HCT116 (cell line): ENCODE measurements around the gene RBBP8NL. TPM values are rescaled to one million over a fixed set of nuclear protein-coding genes. Genes with fewer than 3 reads are reported as not detected.

Experiments
- ATAC-seq: fragments of 200-7000 bp; cut with Tn5 transposase; 2 replicates; pipeline ENCODE4 v1.9.1; 2020; ENCODE audit warnings: mild to moderate bottlenecking, moderate library complexity
- BruUV-seq: library from RNA; stranded (reverse); fragments of 400-500 nt; replicated peaks from 2 replicates; lab custom pipeline; 2021; lab: Mats Ljungman, UMichigan
- CTCF ChIA-PET: fragments of 300-600 bp; sonication (Branson Sonifier 250); formaldehyde crosslinking; loops from one replicate; lab custom pipeline; 2021; ENCODE audit warnings: antibody characterized with exemption; lab: Charles Lee
- POLR2A ChIA-PET: fragments of 300-600, 350-600 bp; sonication (Branson Sonifier 250); formaldehyde crosslinking; loops from one replicate; lab custom pipeline; 2021; ENCODE audit warnings: antibody characterized with exemption; lab: Charles Lee
- RAD21 ChIA-PET, 2 experiments: fragments of 300-600 bp; sonication (Branson Sonifier 250); formaldehyde crosslinking; loops; one replicate each; lab custom pipeline; 2023; ENCODE audit warnings: low total read pairs in 2 of 2; ENCODE audit not compliant: uncharacterized antibody in 2 of 2, unreplicated experiment in 2 of 2, low non-redundant PET in 1 of 2; lab: Charles Lee
- DNase-seq: peaks from one replicate; pipeline ENCODE4 v3.0.0-alpha.2; 2010; ENCODE audit warnings: low read depth, low spot score
- H2AFZ ChIP-seq: fragments of 200-600 bp; shearing (Covaris generic), sonication (generic); 2 replicates; pipeline ENCODE4 v1.6.1; 2017; ENCODE audit warnings: low read depth, mixed run types, mixed read lengths, antibody characterized with exemption, low read length; ENCODE audit not compliant: poor library complexity, severe bottlenecking
- H3K27ac ChIP-seq: 2 replicates; pipeline ENCODE4 v1.5.1; 2012; ENCODE audit warnings: low read depth, low read length
- H3K27me3 ChIP-seq: fragments of 200-600 bp; sonication (generic); 2 replicates; pipeline ENCODE4 v1.6.1; 2016; ENCODE audit warnings: mixed run types, low read length, mixed read lengths; ENCODE audit not compliant: insufficient read depth
- H3K36me3 ChIP-seq, 2 experiments: fragments of 200-500 bp in 1 of 2; fragments of 200-600 bp in 1 of 2; sonication (Bioruptor generic) in 1 of 2; sonication (generic) in 1 of 2; 2 replicates each; pipeline versions ENCODE4 v1.5.1 to v1.6.1; 2014 to 2016; ENCODE audit warnings: low read length in 2 of 2, inconsistent platforms in 1 of 2, mixed read lengths in 1 of 2, mixed run types in 1 of 2; ENCODE audit not compliant: insufficient read depth in 2 of 2, control insufficient read depth in 1 of 2
- H3K4me1 ChIP-seq, 2 experiments: fragments of 200-600 bp in 1 of 2; sonication (generic) in 1 of 2; 2 replicates each; pipeline versions ENCODE4 v1.5.1 to v1.6.1; 2012 to 2017; ENCODE audit warnings: low read length in 2 of 2, inconsistent platforms in 1 of 2, mild to moderate bottlenecking in 1 of 2, mixed read lengths in 1 of 2, mixed run types in 1 of 2, moderate library complexity in 1 of 2; ENCODE audit not compliant: insufficient read depth in 2 of 2, control insufficient read depth in 1 of 2
- H3K4me2 ChIP-seq: fragments of 200-600 bp; sonication (generic); 2 replicates; pipeline ENCODE4 v1.6.1; 2017; ENCODE audit warnings: mixed run types, low read length, mixed read lengths
- H3K4me3 ChIP-seq, 2 experiments: fragments of 200-600 bp in 1 of 2; sonication (generic) in 1 of 2; replicated peaks in 1 of 2; 2 replicates each; pipeline ENCODE4 v1.5.1; 2011 to 2016; ENCODE audit warnings: low read length in 2 of 2, control low read depth in 1 of 2, low read depth in 1 of 2, mild to moderate bottlenecking in 1 of 2, mixed read lengths in 1 of 2, mixed run types in 1 of 2
- H3K79me2 ChIP-seq: fragments of 200-600 bp; sonication (generic); 2 replicates; pipeline ENCODE4 v1.6.1; 2017; ENCODE audit warnings: mild to moderate bottlenecking, mixed run types, low read length, moderate library complexity, mixed read lengths; ENCODE audit not compliant: insufficient read depth
- H3K9ac ChIP-seq: fragments of 200-600 bp; sonication (generic); 2 replicates; pipeline ENCODE4 v1.6.1; 2016; ENCODE audit warnings: low read length, mixed read lengths
- H3K9me2 ChIP-seq: fragments of 200-600 bp; sonication (generic), shearing (Covaris generic); 2 replicates; pipeline ENCODE4 v1.6.1; 2017; ENCODE audit warnings: mixed run types, mild to moderate bottlenecking, moderate library complexity; ENCODE audit not compliant: insufficient read depth
- H3K9me3 ChIP-seq, 2 experiments: fragments of 200-500 bp in 1 of 2; fragments of 200-600 bp in 1 of 2; sonication (Bioruptor generic) in 1 of 2; sonication (generic) in 1 of 2; 2 replicates each; pipeline ENCODE4 v1.6.1; 2014 to 2017; ENCODE audit warnings: low read length in 2 of 2, mixed read lengths in 2 of 2, inconsistent platforms in 1 of 2, low read depth in 1 of 2, mild to moderate bottlenecking in 1 of 2, mixed run types in 1 of 2, moderate library complexity in 1 of 2; ENCODE audit not compliant: control insufficient read depth in 1 of 2, insufficient read depth in 1 of 2
- H4K20me1 ChIP-seq: fragments of 200-600 bp; sonication (generic), shearing (Covaris generic); 2 replicates; pipeline ENCODE4 v1.6.1; 2017; ENCODE audit warnings: mixed run types, mild to moderate bottlenecking, moderate library complexity; ENCODE audit not compliant: insufficient read depth
- EGR1 ChIP-seq: IDR thresholded peaks from 2 replicates; pipeline ENCODE4 v1.6.1; 2012; ENCODE audit warnings: low read depth
- ELF1 ChIP-seq: IDR thresholded peaks from 2 replicates; pipeline ENCODE4 v1.6.1; 2012; ENCODE audit warnings: low read depth, borderline replicate concordance
- EZH2 ChIP-seq: fragments of 200-600 bp; sonication (generic); IDR thresholded peaks from 2 replicates; pipeline ENCODE4 v1.6.1; 2017; ENCODE audit warnings: antibody characterized with exemption, mixed run types
- EZH2phosphoT487 ChIP-seq: fragments of 200-600 bp; IDR thresholded peaks from 2 replicates; pipeline ENCODE4 v1.6.1; 2018; ENCODE audit warnings: antibody characterized with exemption, borderline replicate concordance
- FOSL1 ChIP-seq: IDR thresholded peaks from 2 replicates; pipeline ENCODE4 v1.6.1; 2012; ENCODE audit warnings: low read depth
- JUND ChIP-seq: IDR thresholded peaks from 2 replicates; pipeline ENCODE4 v1.6.1; 2012
- POLR2AphosphoS5 ChIP-seq: IDR thresholded peaks from 2 replicates; pipeline ENCODE4 v1.6.1; 2011; ENCODE audit warnings: mild to moderate bottlenecking, low read depth, low read length, moderate library complexity
- SIN3A ChIP-seq: IDR thresholded peaks from 2 replicates; pipeline ENCODE4 v1.6.1; 2012; ENCODE audit warnings: low read depth
- SP1 ChIP-seq: IDR thresholded peaks from 2 replicates; pipeline ENCODE4 v1.6.1; 2012; ENCODE audit warnings: low read depth
- TCF7L2 ChIP-seq: IDR thresholded peaks from 2 replicates; pipeline ENCODE4 v1.7.0; 2011; ENCODE audit warnings: borderline replicate concordance, inconsistent platforms; ENCODE audit not compliant: insufficient read depth, insufficient read length; ENCODE audit errors: extremely low read depth
- ZBTB33 ChIP-seq: IDR thresholded peaks from 2 replicates; pipeline ENCODE4 v1.6.1; 2011; ENCODE audit warnings: mild to moderate bottlenecking, low read length, moderate library complexity; ENCODE audit not compliant: insufficient replicate concordance; ENCODE audit errors: extremely low read depth
- ZFX ChIP-seq: fragments of 450-650 bp; IDR thresholded peaks from 2 replicates; pipeline ENCODE4 v1.6.1; 2017
- intact Hi-C: fragments of 100-400 bp; cut with micrococcal nuclease; formaldehyde crosslinking; loops from 2 replicates; pipeline ENCODE4 v1.10.0; 2022
- total RNA-seq: library from RNA; stranded (reverse); gene quantifications from one replicate; pipeline ENCODE4 v1.2.1, GENCODE V29; 2021; ENCODE audit not compliant: unreplicated experiment
- TF ChIP-seq, protein P1 (sequence below): IDR thresholded peaks from 2 replicates; pipeline ENCODE4 v1.6.1; 2012

Gene RBBP8NL
- total RNA-seq, 1 experiment from 2014 or later, result 0.59 TPM

DNA sequence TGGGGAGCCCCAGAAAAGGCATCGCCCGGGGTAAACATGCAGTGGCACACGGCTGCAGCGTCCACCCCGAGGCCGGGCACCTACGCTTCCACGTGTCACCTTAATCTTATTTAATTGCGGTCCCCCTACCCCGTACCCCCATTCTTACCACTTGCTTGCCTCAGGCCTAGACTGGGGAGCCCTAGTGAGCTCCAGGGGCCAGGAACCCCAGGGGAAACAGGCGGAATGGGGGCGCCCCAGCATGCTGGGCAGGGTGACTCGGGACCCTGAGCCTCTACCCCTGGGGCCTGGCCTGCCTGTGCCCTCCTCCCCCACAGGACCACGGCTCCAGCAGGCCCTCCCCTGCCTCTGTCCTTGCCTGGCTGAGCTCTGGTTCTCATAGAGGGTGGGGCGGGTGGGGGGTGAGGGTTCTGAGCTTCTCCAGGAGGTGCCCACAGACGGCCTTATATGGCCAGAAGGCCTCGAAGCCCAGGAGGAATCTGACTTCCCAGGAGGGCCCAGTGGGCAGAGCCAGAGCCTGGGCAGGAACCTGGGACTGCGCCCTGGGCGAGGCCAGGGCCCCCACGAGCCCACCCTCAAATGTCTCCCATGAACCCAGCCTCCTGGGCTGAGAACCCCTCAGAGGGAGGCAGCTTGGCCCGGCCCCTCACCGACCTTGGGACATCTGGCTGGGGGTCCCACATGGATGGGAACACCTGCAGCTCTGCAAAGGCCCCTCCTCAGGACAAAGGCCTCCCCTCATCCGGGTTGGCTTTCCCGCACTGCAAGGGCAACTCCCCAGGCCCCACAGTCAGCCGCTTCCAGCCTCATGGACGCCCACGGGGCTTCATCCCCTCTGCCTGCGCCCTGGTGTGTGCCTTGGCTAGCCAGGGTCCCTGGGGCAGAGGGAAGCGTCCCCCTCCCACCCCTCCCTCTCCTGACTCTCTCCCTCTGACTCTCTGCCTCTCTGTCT, 55.0 kb downstream of the RBBP8NL start:
- Histone ChIP-seq H3K9ac (no peak overlapping the region), H3K4me3 (no peak overlapping the region), H2AFZ (no peak overlapping the region), H3K27ac (no peak overlapping the region), H3K79me2 (no peaks in the 10 kb centered on the region), H3K4me1 (peaks cover 42 to 64% of the 10 kb centered on the region in 2 experiments), H4K20me1 (no peaks in the 10 kb centered on the region), H3K9me2 (no peaks in the 10 kb centered on the region), H3K9me3 (no peaks in the 10 kb centered on the region), H3K27me3 (no peaks in the 10 kb centered on the region), H3K36me3 (no peaks in the 10 kb centered on the region), H3K4me2 (no peak overlapping the region)
- ChIA-PET POLR2A (no interaction called here), CTCF (interaction anchor here (1.5 kb wide), 1 partner anchor 10 kb away, joined by 4 read pairs; no protein-coding TSS in a partner anchor), RAD21 (no interaction called here)
- BruUV-seq, result no TSS peak
- TF ChIP-seq EZH2, result no peak
- no peak for TF ChIP-seq JUND
- no peak for TF ChIP-seq ZFX
- TF ChIP-seq, protein P1, sequence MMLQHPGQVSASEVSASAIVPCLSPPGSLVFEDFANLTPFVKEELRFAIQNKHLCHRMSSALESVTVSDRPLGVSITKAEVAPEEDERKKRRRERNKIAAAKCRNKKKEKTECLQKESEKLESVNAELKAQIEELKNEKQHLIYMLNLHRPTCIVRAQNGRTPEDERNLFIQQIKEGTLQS, result no peak
- TF ChIP-seq FOSL1, result no peak
- no peak for TF ChIP-seq EGR1
- TF ChIP-seq SIN3A, result no peak
- no peak for TF ChIP-seq ELF1
- no peak for DNase-seq
- ATAC-seq, result no peak
- intact Hi-C loops, result no loop called here

DNA sequence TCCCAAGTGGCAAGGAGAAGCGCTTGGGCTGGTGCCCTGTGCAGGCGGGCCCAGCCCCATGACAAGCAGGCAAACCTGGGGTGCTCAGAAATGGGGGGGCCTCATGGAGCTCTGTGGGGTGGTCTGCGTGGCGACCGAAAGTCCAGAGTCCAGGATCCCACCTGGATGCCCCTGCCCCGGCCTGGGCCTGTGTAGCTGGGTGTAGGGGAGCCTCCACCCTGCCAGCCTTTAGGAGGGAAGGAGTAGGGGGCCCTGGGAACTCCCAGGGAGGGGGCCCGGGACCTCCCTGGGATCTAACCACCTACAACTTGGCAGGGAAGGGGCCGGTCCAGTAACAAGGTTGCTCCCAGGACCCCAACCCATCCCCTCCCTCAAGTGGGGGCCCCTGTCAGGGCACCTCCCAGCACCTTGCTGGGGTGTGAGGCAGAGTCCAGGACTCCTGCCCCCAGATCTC, 55.7 kb downstream of the RBBP8NL start:
- CTCF ChIA-PET, result interaction anchor here (1.5 kb wide), 1 partner anchor 11 kb away, joined by 4 read pairs; no protein-coding TSS in a partner anchor
- ATAC-seq, result no peak
- no TSS peak for BruUV-seq

More for the DNA sequence above, 55.7 kb downstream of the RBBP8NL start:
- H3K4me3 ChIP-seq, result no peak overlapping the region
- peaks cover 4% of the 10 kb centered on the region; the same call in 1 of the 2 replicates for H3K79me2 ChIP-seq
- ChIA-PET POLR2A (no interaction called here), RAD21 (no interaction called here)
- peaks cover 41 to 62% of the 10 kb centered on the region in 2 experiments for H3K4me1 ChIP-seq
- H3K4me2 ChIP-seq, result no peak overlapping the region
- TF ChIP-seq SP1 (no peak), EZH2phosphoT487 (no peak), POLR2AphosphoS5 (no peak), EZH2 (no peak), ZBTB33 (no peak), EGR1 (no peak), TCF7L2 (no peak), JUND (no peak)
- H4K20me1 ChIP-seq, result no peaks in the 10 kb centered on the region
- H3K27ac ChIP-seq, result no peak overlapping the region
- intact Hi-C loops, result no loop called here
- no peaks in the 10 kb centered on the region for H3K36me3 ChIP-seq
- DNase-seq, result no peak
- no peaks in the 10 kb centered on the region for H3K27me3 ChIP-seq
- H2AFZ ChIP-seq, result no peak overlapping the region
- H3K9me3 ChIP-seq, result no peaks in the 10 kb centered on the region
- H3K9me2 ChIP-seq, result no peaks in the 10 kb centered on the region
- H3K9ac ChIP-seq, result no peak overlapping the region
